K562 (cell line): ENCODE results near the gene SLC1A4.

Source experiments
- BMI1 ChIP-seq: fragments of 150-350 bp; IDR thresholded peaks from 2 replicates; pipeline ENCODE4 v1.6.1; 2014; ENCODE audit warnings: low read length
- MYC ChIP-seq, 2 experiments: fragments of 250-450 bp in 1 of 2; sonication (Bioruptor Pico) in 1 of 2; IDR thresholded peaks; 2 replicates each; pipeline versions ENCODE4 v1.5.1 to v1.6.1; 2012 to 2021; ENCODE audit warnings: low read depth in 2 of 2, borderline replicate concordance in 1 of 2, improper control_type of control experiment in 1 of 2, low read length in 1 of 2, mild to moderate bottlenecking in 1 of 2, moderate library complexity in 1 of 2
- SMARCA5 ChIP-seq: fragments of 450-650 bp; IDR thresholded peaks from 2 replicates; pipeline ENCODE4 v1.6.1; 2016
- TEAD2 ChIP-seq: fragments of 450-650 bp; IDR thresholded peaks from 2 replicates; pipeline ENCODE4 v1.6.1; 2016; ENCODE audit warnings: missing genetic modification characterization, control low read depth, missing compliant biosample characterization
- ZNF212 ChIP-seq: fragments of 450-650 bp; formaldehyde crosslinking; IDR thresholded peaks from 2 replicates; pipeline ENCODE4 v1.4.0; 2020; ENCODE audit warnings: mild to moderate bottlenecking
- ZNF79 ChIP-seq: fragments of 250-450 bp; sonication (Bioruptor Pico); IDR thresholded peaks from 2 replicates; pipeline ENCODE4 v1.4.0; 2020; ENCODE audit warnings: low read depth, mild to moderate bottlenecking, moderate library complexity
- TF ChIP-seq, protein P1 (sequence below), 3 experiments: IDR thresholded peaks in 2 of 3; conservative IDR thresholded peaks in 1 of 3; 2 replicates each; pipeline ENCODE4 v1.5.1; 2011 to 2012; ENCODE audit warnings: low read length in 3 of 3, mild to moderate bottlenecking in 3 of 3, control low read depth in 2 of 3, improper control_type of control experiment in 1 of 3, inconsistent platforms in 1 of 3, low read depth in 1 of 3, mixed read lengths in 1 of 3, moderate library complexity in 1 of 3; ENCODE audit not compliant: insufficient read depth in 2 of 3
- TF ChIP-seq, protein P2 (sequence below): sonication (generic); formaldehyde crosslinking; IDR thresholded peaks from 2 replicates; pipeline ENCODE4 v1.9.0; 2022; ENCODE audit warnings: mild to moderate bottlenecking, missing genetic modification reagents

DNA sequence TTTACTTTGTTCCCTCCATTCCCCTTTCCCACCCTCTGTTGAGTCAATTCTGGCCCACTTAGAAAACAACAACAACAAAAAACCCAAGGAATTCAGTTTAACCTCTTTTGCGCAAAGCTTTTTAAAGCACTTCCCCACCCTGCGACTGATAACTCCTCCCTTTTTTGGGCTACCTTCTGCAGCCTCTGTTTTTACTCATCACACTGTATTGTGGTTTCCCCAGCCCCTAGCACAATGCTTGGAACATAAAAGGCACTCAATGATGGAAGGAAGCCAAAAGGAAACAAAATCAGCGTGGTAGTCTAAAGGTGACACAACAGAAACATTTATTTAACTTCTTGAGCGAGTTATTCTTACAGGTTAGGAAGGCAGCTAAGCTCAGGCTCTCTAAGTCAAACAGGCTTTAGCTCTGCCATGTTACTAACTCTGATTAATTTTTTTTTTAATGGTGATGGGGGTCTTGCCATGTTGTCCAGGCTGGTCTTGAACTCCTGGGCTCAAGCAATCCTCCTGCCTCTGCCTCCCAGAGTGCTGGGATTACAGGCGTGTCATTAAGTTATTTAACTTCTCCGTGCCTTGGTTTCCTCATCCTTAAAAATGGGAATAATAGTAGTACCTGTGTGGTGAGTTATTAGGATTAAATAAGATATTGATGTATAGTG lies 68.3 kb downstream of the SLC1A4 start:
- TF ChIP-seq ZNF79 (CRISPR knock-in tag): no peak
- no peak for TF ChIP-seq SMARCA5
- TF ChIP-seq TEAD2: no peak
- TF ChIP-seq BMI1: no peak
- TF ChIP-seq, protein P1, sequence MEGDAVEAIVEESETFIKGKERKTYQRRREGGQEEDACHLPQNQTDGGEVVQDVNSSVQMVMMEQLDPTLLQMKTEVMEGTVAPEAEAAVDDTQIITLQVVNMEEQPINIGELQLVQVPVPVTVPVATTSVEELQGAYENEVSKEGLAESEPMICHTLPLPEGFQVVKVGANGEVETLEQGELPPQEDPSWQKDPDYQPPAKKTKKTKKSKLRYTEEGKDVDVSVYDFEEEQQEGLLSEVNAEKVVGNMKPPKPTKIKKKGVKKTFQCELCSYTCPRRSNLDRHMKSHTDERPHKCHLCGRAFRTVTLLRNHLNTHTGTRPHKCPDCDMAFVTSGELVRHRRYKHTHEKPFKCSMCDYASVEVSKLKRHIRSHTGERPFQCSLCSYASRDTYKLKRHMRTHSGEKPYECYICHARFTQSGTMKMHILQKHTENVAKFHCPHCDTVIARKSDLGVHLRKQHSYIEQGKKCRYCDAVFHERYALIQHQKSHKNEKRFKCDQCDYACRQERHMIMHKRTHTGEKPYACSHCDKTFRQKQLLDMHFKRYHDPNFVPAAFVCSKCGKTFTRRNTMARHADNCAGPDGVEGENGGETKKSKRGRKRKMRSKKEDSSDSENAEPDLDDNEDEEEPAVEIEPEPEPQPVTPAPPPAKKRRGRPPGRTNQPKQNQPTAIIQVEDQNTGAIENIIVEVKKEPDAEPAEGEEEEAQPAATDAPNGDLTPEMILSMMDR (IDR thresholded peaks at IDR 0.05 in 2 of 3, conservative IDR thresholded peaks at IDR 0.05 in 1 of 3; ENCODE audit: insufficient read depth in 2 of 3, low read depth in 1 of 3, low read length in 3 of 3): no peak
- no peak for TF ChIP-seq MYC (IDR thresholded peaks at IDR 0.05; ENCODE audit: low read depth, low read length)
- no peak for TF ChIP-seq MYC (CRISPR knock-in tag; IDR thresholded peaks at IDR 0.05; ENCODE audit: borderline replicate concordance, low read depth)
- TF ChIP-seq ZNF212 (CRISPR knock-in tag): no peak
- TF ChIP-seq, protein P2, sequence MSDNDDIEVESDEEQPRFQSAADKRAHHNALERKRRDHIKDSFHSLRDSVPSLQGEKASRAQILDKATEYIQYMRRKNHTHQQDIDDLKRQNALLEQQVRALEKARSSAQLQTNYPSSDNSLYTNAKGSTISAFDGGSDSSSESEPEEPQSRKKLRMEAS (CRISPR knock-in tag): no peak
